Endothelial cell of umbilical vein (primary cell): ENCODE data around the gene CARMIL1. TPM values are rescaled to one million over a fixed set of nuclear protein-coding genes. Genes with fewer than 3 reads are reported as not detected.

Source experiments
- BruUV-seq: library from RNA; stranded (reverse); fragments of 400-500 nt; replicated peaks from 2 replicates; lab custom pipeline; 2021; lab: Mats Ljungman, UMichigan
- CTCF ChIA-PET: fragments of 300-600, 350-600 bp; sonication (Branson Sonifier 250); formaldehyde crosslinking; loops from one replicate; lab custom pipeline; 2021; ENCODE audit warnings: antibody characterized with exemption, inconsistent platforms; lab: Charles Lee
- POLR2A ChIA-PET: fragments of 300-600, 350-600 bp; sonication (Branson Sonifier 250); formaldehyde crosslinking; loops from one replicate; lab custom pipeline; 2021; ENCODE audit warnings: antibody characterized with exemption, inconsistent platforms; lab: Charles Lee
- DNase-seq: peaks from one replicate; pipeline ENCODE4 v3.0.0-alpha.2; 2011; ENCODE audit warnings: low read depth, low spot score
- FAIRE-seq: peaks from 2 replicates; lab custom pipeline; 2011; peaks lifted over from hg19 to GRCh38; lab: Jason Lieb, UNC
- H2AFZ ChIP-seq: 2 replicates; pipeline ENCODE4 v1.6.0; 2012; ENCODE audit warnings: low read depth, low read length, control low read depth, inconsistent platforms
- H3K27ac ChIP-seq: 2 replicates; pipeline ENCODE4 v1.5.1; 2011; ENCODE audit warnings: low read depth, mild to moderate bottlenecking, control low read depth, low read length, moderate library complexity; ENCODE audit not compliant: insufficient read depth
- H3K27me3 ChIP-seq, 2 experiments: 2 replicates each; pipeline versions ENCODE4 v1.6.0 to v1.6.1; 2011; ENCODE audit warnings: low read length in 2 of 2, mixed read lengths in 1 of 2; ENCODE audit not compliant: control insufficient read depth in 2 of 2, insufficient read depth in 2 of 2
- H3K36me3 ChIP-seq, 2 experiments: 2 replicates in 1 of 2; 3 replicates in 1 of 2; pipeline ENCODE4 v1.5.1; 2011; ENCODE audit warnings: low read length in 2 of 2, mild to moderate bottlenecking in 1 of 2, moderate library complexity in 1 of 2; ENCODE audit not compliant: control insufficient read depth in 2 of 2, insufficient read depth in 2 of 2; ENCODE audit errors: extremely low read depth in 1 of 2
- H3K4me1 ChIP-seq: 3 replicates; pipeline ENCODE4 v1.5.1; 2011; ENCODE audit warnings: mild to moderate bottlenecking, low read length; ENCODE audit not compliant: control insufficient read depth, insufficient read depth; ENCODE audit errors: extremely low read depth
- H3K4me2 ChIP-seq: 2 replicates; pipeline ENCODE4 v1.6.1; 2011; ENCODE audit warnings: low read length, control low read depth, mixed read lengths; ENCODE audit not compliant: insufficient read depth
- H3K4me3 ChIP-seq, 3 experiments: fragments of 200-600 bp in 1 of 3; sonication (generic), shearing (Covaris generic) in 1 of 3; replicated peaks in 1 of 3; 2 replicates each; pipeline ENCODE4 v1.5.1; 2011 to 2016; ENCODE audit warnings: control low read depth in 3 of 3, low read length in 3 of 3, mild to moderate bottlenecking in 2 of 3, inconsistent platforms in 1 of 3, low read depth in 1 of 3, moderate library complexity in 1 of 3; ENCODE audit not compliant: insufficient read depth in 1 of 3
- H3K79me2 ChIP-seq: 2 replicates; pipeline ENCODE4 v1.6.0; 2012; ENCODE audit warnings: low read length, inconsistent platforms; ENCODE audit not compliant: control insufficient read depth, insufficient read depth
- H3K9ac ChIP-seq: replicated peaks from 2 replicates; pipeline ENCODE3; 2011; ENCODE audit warnings: low read length, control low read depth; ENCODE audit not compliant: insufficient read depth; ENCODE audit errors: extremely low read depth
- H3K9me1 ChIP-seq: replicated peaks from 3 replicates; pipeline ENCODE4 v1.6.0; 2011; ENCODE audit warnings: mild to moderate bottlenecking, low read length; ENCODE audit not compliant: control insufficient read depth, insufficient read depth; ENCODE audit errors: extremely low read depth
- H3K9me3 ChIP-seq: replicated peaks from 2 replicates; pipeline ENCODE4 v1.5.1; 2012; ENCODE audit warnings: low read length, inconsistent platforms; ENCODE audit not compliant: control insufficient read depth, insufficient read depth
- H4K20me1 ChIP-seq: replicated peaks from 2 replicates; pipeline ENCODE3; 2011; ENCODE audit warnings: mild to moderate bottlenecking, low read length; ENCODE audit not compliant: control insufficient read depth, insufficient read depth; ENCODE audit errors: extremely low read depth
- EZH2 ChIP-seq: IDR thresholded peaks from 2 replicates; pipeline ENCODE4 v1.6.1; 2012; ENCODE audit warnings: borderline replicate concordance, low read depth, mild to moderate bottlenecking, moderate library complexity, low read length, inconsistent platforms; ENCODE audit not compliant: severe bottlenecking
- FOS ChIP-seq: IDR thresholded peaks from 2 replicates; pipeline ENCODE4 v1.6.1; 2011; ENCODE audit warnings: mild to moderate bottlenecking, low read length, moderate library complexity, borderline replicate concordance; ENCODE audit not compliant: insufficient read depth
- GATA2 ChIP-seq: IDR thresholded peaks from 2 replicates; pipeline ENCODE4 v1.7.0; 2011; ENCODE audit warnings: low read depth, mild to moderate bottlenecking, moderate library complexity, mixed read lengths, low read length; ENCODE audit not compliant: insufficient read length, insufficient read depth
- JUN ChIP-seq: IDR thresholded peaks from 2 replicates; pipeline ENCODE4 v1.6.1; 2011; ENCODE audit warnings: borderline replicate concordance, low read depth; ENCODE audit not compliant: insufficient read length, insufficient read depth
- MYC ChIP-seq: IDR thresholded peaks from one replicate; pipeline ENCODE4 v1.6.1; 2011; ENCODE audit warnings: mild to moderate bottlenecking, low read depth, low read length
- POLR2A ChIP-seq: IDR thresholded peaks from 2 replicates; pipeline ENCODE4 v1.6.1; 2012; ENCODE audit warnings: low read depth, mild to moderate bottlenecking, control low read depth, low read length
- POLR2AphosphoS5 ChIP-seq: IDR thresholded peaks from 2 replicates; pipeline ENCODE4 v1.6.1; 2012; ENCODE audit warnings: low read depth, mild to moderate bottlenecking, control low read depth, low read length, moderate library complexity; ENCODE audit not compliant: insufficient read depth
- dilution Hi-C: fragments of 300-500 bp; cut with MboI; formaldehyde crosslinking; loops from one replicate; pipeline ENCODE4 v1.15.0; 2019; ENCODE audit warnings: low sequenced_read_pairs; ENCODE audit not compliant: extremely low pct_ligation_motif_present
- intact Hi-C: fragments of 100-400 bp; cut with micrococcal nuclease; formaldehyde crosslinking; loops from one replicate; pipeline ENCODE4 v1.10.0; 2022
- polyA plus RNA-seq, 4 experiments: library from polyadenylated mRNA; depleted of rRNA in 3 of 4; stranded (reverse) in 3 of 4; unstranded in 1 of 4; fragments of >200 nt; gene quantifications; 2 replicates each; pipeline versions ENCODE4 v1.2.1 to v1.2.3, GENCODE V29; 2011 to 2012; ENCODE audit warnings: missing spikeins in 1 of 4
- total RNA-seq: library from RNA; stranded (reverse); gene quantifications from 2 replicates; pipeline ENCODE4 v1.2.3, GENCODE V29; 2021
- TF ChIP-seq, protein P1 (sequence below): IDR thresholded peaks from 2 replicates; pipeline ENCODE4 v1.6.1; 2011; ENCODE audit not compliant: insufficient read depth, insufficient read length
- TF ChIP-seq, protein P2 (sequence below), 2 donors: IDR thresholded peaks; 1 replicate in 1 of 2; 2 replicates in 1 of 2; pipeline ENCODE4 v1.5.1; 2011; ENCODE audit warnings: low read length in 2 of 2, mild to moderate bottlenecking in 2 of 2, moderate library complexity in 2 of 2, control low read depth in 1 of 2, inconsistent platforms in 1 of 2, low read depth in 1 of 2; ENCODE audit not compliant: insufficient read depth in 1 of 2; ENCODE audit errors: extremely low read depth in 1 of 2

Gene CARMIL1
- total and polyA plus RNA-seq, 2 donors (not counting 3 experiments of a cell fraction or from before 2014, with no cell fraction given) = 1.3 to 8.7 TPM

DNA sequence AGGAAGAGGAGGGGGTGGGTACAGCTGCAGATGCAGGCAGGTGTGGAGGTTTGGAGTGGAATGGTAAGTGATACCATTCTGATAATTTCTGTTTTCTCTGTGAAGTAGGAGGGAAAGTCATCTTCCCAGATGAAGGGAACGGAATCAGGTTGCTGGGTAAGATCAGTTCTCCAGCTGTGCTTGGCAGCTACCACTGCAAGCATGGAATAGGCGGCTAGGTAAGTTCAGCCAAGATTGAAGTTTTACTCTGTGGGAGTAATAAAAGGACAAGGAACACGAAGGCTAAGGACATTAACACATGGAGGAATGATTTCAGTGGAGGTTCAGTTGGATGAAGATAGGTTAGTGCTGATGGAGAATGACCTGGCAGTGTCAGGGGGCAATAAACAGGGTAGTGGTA, 128.3 kb downstream of the CARMIL1 start:
- Histone ChIP-seq H4K20me1 (no peaks in the 10 kb centered on the region), H3K27me3 (no peaks in the 10 kb centered on the region), H3K9ac (no peak overlapping the region), H3K4me3 (no peak overlapping the region), H3K79me2 (no peaks in the 10 kb centered on the region), H3K36me3 (no peaks in the 10 kb centered on the region), H3K9me3 (no peaks in the 10 kb centered on the region), H3K9me1 (no peaks in the 10 kb centered on the region), H3K4me2 (no peak overlapping the region), H3K4me1 (no peaks in the 10 kb centered on the region), H3K27ac (no peak overlapping the region), H2AFZ (no peak overlapping the region)
- DNase-seq = no peak
- TF ChIP-seq, protein P1, sequence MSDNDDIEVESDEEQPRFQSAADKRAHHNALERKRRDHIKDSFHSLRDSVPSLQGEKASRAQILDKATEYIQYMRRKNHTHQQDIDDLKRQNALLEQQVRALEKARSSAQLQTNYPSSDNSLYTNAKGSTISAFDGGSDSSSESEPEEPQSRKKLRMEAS = no peak
- TF ChIP-seq FOS (no peak), POLR2AphosphoS5 (no peak), JUN (no peak), POLR2A (no peak), MYC (no peak), EZH2 (no peak), GATA2 (no peak)
- TF ChIP-seq, protein P2, sequence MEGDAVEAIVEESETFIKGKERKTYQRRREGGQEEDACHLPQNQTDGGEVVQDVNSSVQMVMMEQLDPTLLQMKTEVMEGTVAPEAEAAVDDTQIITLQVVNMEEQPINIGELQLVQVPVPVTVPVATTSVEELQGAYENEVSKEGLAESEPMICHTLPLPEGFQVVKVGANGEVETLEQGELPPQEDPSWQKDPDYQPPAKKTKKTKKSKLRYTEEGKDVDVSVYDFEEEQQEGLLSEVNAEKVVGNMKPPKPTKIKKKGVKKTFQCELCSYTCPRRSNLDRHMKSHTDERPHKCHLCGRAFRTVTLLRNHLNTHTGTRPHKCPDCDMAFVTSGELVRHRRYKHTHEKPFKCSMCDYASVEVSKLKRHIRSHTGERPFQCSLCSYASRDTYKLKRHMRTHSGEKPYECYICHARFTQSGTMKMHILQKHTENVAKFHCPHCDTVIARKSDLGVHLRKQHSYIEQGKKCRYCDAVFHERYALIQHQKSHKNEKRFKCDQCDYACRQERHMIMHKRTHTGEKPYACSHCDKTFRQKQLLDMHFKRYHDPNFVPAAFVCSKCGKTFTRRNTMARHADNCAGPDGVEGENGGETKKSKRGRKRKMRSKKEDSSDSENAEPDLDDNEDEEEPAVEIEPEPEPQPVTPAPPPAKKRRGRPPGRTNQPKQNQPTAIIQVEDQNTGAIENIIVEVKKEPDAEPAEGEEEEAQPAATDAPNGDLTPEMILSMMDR (IDR thresholded peaks at IDR 0.05; ENCODE audit: extremely low read depth in 1 of 2, insufficient read depth in 1 of 2, low read depth in 1 of 2, low read length in 2 of 2) = no peak
- POLR2A ChIA-PET = no interaction called here
- CTCF ChIA-PET = no interaction called here
- intact Hi-C loops (no loop called here), dilution Hi-C loops (no loop called here)
- no peak for FAIRE-seq
- no TSS peak for BruUV-seq
